ENCODE data around the gene TTC31.

DNA sequence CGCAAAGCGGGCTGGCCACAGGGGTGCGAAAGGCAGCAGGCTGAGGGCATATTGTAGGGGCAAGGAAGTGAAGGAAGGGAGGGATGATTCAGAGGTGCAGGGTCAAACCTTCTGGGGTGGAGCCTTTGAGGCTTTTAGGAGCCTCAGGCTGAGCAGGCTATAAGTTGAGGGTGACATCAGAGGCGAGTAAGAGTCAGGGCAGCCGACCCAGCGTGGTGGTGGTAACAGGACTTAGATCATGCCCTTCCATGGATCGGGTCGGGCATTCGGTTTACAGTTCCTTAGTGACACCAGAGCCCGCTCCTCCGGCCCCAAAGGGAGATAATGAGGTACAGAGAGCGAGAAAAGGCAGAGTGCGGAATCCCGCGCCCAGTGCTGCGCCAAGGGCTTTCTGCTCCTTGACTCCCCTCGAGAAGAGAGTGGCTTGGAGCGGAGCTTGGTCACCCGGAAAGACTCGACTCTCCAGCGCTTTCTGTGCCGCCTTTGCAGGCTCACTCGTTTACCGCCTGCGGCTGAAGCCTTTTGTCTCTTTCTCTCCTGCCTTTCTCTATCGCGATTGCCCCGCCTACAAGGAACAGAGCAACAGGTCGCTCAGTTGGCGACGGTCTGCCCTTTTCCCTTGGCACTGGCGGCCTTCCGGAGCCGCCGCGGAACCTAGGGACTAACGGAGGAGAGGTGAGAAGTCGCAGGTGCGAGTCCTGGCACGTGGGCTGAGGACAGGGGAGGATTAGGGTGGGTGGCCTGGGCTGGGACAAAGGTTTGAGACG, 15.8 kb downstream of the TTC31 start:
- TF ChIP-seq YY1 (IDR thresholded peaks at IDR 0.05; ENCODE audit: extremely low read depth, insufficient replicate concordance, low read depth, low read length) (no peak), CBX3 (IDR thresholded peaks at IDR 0.05; ENCODE audit: low read depth) (no peak), EZH2phosphoT487 (IDR thresholded peaks at IDR 0.05; ENCODE audit: borderline replicate concordance) (no peak), POLR2A (IDR thresholded peaks at IDR 0.05; ENCODE audit: borderline replicate concordance, extremely low read depth, insufficient read depth, insufficient read length) (no peak), POLR2AphosphoS5 (IDR thresholded peaks at IDR 0.05; ENCODE audit: low read depth, low read length) (no peak)
- TF ChIP-seq, protein P1, sequence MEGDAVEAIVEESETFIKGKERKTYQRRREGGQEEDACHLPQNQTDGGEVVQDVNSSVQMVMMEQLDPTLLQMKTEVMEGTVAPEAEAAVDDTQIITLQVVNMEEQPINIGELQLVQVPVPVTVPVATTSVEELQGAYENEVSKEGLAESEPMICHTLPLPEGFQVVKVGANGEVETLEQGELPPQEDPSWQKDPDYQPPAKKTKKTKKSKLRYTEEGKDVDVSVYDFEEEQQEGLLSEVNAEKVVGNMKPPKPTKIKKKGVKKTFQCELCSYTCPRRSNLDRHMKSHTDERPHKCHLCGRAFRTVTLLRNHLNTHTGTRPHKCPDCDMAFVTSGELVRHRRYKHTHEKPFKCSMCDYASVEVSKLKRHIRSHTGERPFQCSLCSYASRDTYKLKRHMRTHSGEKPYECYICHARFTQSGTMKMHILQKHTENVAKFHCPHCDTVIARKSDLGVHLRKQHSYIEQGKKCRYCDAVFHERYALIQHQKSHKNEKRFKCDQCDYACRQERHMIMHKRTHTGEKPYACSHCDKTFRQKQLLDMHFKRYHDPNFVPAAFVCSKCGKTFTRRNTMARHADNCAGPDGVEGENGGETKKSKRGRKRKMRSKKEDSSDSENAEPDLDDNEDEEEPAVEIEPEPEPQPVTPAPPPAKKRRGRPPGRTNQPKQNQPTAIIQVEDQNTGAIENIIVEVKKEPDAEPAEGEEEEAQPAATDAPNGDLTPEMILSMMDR (IDR thresholded peaks at IDR 0.05 in 2 of 3, conservative IDR thresholded peaks at IDR 0.05 in 1 of 3; ENCODE audit: borderline replicate concordance in 1 of 3, insufficient read depth in 1 of 3, low read depth in 2 of 3, low read length in 2 of 3): no peak
- TF ChIP-seq, protein P2, sequence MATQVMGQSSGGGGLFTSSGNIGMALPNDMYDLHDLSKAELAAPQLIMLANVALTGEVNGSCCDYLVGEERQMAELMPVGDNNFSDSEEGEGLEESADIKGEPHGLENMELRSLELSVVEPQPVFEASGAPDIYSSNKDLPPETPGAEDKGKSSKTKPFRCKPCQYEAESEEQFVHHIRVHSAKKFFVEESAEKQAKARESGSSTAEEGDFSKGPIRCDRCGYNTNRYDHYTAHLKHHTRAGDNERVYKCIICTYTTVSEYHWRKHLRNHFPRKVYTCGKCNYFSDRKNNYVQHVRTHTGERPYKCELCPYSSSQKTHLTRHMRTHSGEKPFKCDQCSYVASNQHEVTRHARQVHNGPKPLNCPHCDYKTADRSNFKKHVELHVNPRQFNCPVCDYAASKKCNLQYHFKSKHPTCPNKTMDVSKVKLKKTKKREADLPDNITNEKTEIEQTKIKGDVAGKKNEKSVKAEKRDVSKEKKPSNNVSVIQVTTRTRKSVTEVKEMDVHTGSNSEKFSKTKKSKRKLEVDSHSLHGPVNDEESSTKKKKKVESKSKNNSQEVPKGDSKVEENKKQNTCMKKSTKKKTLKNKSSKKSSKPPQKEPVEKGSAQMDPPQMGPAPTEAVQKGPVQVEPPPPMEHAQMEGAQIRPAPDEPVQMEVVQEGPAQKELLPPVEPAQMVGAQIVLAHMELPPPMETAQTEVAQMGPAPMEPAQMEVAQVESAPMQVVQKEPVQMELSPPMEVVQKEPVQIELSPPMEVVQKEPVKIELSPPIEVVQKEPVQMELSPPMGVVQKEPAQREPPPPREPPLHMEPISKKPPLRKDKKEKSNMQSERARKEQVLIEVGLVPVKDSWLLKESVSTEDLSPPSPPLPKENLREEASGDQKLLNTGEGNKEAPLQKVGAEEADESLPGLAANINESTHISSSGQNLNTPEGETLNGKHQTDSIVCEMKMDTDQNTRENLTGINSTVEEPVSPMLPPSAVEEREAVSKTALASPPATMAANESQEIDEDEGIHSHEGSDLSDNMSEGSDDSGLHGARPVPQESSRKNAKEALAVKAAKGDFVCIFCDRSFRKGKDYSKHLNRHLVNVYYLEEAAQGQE (IDR thresholded peaks at IDR 0.05; ENCODE audit: low read depth): no peak
